Islet of Langerhans (tissue), 1 donor: ENCODE data around the gene PRR35.
A peak's percentile ranks its signal among the peaks of the same experiment; 100 is the strongest.

Experiments
- FAIRE-seq: peaks from one replicate; lab custom pipeline; 2011; peaks lifted over from hg19 to GRCh38; lab: Jason Lieb, UNC

Gene PRR35

DNA sequence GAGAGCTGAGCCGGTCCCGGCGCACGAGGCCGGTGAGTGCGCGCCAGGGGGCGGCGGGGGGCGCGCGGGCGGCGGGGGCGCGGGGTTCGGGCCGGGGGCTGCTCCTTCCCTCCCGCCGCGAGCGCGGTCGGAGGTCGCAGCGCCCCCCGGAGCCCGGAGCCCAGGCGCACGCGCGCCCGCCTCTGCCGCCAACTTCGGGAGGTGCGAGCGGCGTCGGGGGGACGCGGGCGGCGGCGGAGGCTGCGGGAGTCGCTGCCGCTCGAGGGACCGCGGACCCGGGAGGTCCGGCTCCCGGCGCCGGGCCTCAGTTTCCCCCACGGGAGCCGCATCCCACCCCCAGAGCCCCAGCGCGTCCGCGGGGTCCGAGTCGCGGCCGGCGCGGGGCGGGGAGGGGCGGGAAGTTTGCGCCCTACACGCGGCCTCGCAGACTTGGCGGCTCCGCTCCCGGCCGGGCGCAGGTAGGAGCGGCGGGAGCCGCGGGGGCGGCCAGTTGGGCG is at the start of gene PRR35:
Gene PRR35 (plus strand): TSS at position 191 of the 497 bp plus-strand sequence. CDS start 2,901 bp downstream, outside the sequence.
- FAIRE-seq = no peak

DNA sequence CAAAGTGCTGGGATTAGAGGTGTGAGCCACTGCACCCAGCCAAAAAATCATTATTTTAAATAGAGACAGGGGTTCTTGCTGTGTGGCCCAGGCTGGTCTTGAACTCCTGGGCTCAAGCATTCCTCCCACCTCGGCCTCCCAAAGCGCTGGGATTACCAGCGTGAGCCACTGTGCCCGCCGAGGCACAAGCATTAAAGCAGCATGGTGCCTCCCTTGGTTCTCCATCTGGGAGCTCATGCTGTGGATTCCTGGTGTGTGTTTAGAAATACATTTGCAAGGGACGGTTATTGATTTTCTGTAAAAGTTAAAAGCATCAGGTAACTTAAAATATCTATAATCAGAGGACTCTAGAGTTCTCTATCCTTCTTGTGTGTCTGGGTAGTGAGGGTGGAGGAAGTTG is 47.4 kb upstream of the PRR35 start:
- FAIRE-seq = no peak

DNA sequence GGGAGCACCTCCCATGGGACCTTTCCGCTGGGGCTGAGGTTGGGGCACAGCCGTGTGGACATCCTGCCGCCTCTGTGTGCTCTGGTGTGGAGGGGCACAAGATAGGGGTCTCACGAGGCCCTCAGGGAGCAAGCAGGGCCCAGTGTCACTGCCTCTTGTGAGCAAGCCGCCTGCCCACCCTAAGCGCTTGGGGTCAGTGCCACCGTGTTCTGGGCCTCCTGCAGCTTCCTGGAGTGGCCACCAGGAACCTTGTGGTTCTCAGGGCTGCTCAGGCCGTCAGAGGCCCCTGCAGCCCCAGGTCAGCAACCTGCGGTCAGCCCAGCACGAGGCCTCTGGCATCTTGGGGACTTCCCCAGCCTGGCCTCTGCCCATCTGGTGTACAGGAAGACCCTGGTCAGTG is 46.2 kb upstream of the PRR35 start:
- no peak for FAIRE-seq

DNA sequence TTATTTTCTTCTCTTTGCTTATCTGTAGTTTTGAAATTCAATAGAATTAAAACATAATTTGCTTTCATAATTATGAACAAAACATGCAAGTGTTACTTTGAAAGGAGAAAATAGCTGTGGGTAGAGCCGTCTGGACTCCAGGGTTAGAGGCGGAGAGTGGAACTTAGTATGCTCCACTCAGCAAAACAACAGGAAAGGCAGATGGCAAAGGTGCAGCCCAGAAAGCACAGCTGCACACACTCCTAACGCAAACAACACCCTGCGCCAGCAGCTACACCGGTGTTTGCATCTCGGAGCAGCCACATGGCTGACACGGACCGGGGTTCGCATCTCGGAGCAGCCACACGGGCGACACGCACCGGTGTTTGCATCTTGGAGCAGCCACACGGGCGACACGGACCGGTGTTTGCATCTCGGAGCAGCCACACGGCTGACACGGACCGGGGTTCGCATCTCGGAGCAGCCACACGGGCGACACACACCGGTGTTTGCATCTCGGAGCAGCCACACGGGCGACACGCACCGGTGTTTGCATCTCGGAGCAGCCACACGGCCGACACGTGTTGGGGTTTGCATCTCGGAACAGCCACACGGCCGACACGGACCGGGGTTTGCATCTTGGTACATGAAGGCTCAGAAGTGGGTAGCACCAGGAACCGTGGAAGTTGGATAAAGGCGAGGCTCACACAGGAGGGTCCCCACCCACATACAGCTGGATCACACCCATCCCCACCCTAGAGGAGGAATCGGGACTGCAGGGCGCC is 44.8 kb upstream of the PRR35 start:
- peak; percentile 62 for FAIRE-seq

DNA sequence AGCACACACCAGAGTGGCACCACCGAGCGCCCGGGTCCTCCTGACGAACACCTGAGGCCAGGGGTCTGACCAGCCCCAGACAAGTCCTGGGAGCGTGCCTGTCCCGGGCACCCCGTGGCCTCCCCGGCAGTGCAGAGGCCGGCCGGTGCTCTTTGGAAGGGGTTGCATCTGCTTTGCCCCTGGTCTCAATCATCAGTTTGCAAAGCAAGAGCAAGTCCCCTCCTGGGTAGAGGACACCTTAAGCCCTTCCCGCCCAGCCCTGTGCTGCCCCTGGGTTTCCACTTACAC is 44.3 kb upstream of the PRR35 start:
- no peak for FAIRE-seq

DNA sequence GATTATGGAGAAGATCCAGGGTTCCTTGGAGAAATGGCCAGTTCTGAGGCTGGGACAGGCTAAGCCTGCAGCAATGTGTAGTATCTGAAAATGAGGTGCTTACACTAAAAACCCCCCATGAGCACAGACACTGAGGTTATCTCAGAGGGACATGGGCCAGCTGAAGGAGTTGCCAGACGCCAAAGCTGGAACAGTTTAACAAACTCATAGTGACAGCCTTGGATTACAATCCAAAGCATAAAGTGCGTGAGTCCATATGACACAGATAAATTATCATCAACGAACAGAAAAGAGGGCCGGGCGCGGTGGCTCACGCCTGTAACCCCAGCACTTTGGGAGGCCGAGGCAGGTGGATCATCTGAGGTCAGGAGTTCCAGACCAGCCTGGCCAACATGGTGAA is 43.9 kb upstream of the PRR35 start:
- no peak for FAIRE-seq

DNA sequence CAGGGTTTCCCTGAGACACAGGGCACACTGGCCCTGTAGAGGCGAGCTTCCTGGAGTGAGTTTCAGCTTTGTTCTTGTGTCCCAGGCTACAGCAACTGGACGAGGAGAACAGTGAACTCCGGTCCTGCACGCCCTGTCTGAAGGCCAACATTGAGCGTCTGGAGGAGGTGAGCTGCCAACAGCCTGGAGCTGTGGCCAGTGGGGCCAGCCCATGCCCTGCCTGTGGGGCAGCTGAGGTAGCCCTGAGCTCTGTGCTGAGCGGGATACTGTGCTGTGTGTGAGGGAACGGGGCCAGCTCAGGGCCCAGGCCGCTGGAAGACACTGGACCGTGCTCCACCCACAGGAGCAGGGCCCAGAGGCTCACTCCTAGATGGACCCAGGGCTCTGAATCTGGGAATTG is 41.3 kb upstream of the PRR35 start:
- FAIRE-seq = no peak

DNA sequence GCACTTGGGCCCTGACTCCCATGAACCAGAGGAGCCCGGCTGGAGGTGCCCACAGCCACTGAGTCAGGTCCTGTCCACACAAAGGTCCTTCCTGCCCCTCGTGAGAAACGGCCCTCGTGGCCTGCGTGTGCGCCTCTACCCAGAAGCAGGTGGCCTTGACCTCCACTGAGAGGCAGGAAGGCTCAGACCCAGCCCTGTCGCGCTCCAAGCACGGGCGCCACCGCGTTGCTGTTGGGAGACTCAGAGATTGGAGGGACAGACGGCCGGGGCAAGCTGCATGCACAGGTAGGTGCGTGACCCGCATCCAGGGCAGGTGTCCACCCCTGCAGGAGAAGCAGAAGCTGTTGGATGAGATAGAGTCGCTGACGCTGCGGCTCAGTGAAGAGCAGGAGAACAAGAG is 40.8 kb upstream of the PRR35 start:
- FAIRE-seq = no peak

DNA sequence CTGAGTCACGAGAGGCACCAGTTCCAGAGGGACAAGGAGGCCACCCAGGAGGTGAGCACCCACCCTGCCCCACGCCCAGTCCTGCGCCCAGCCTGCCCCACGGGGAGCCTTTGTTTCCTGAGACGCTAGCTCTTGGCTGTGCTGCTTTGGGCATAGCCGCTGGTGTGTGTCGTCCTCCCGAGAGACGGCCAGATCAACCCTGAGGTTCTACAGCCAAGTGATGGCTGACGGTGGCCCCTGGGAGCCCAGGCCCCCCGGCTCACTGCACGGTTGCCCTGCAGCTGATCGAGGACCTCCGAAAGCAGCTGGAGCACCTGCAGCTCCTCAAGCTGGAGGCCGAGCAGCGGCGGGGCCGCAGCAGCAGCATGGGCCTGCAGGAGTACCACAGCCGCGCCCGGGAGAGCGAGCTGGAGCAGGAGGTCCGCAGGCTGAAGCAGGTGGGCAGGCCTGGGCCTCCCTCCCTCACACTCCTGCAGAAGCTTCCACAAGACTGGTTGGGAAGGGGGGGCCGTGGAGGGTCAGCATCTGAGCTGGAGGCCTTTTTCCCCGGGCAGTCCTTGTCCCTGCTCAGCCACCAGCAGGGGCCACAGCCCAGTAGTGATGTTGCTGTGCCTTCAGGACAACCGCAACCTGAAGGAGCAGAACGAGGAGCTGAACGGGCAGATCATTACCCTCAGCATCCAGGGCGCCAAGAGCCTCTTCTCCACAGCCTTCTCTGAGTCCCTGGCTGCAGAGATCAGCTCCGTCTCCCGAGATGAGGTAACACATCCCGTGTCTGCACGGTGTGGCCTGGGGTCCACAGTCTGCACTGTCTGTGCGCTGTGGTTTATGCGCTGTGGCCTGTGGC is 40.1 kb upstream of the PRR35 start:
- FAIRE-seq = no peak

GRCh38 chr16:520847-521246 is 39.3 kb upstream of the PRR35 start:
- FAIRE-seq = no peak

GRCh38 chr16:521381-522210 is 38.6 kb upstream of the PRR35 start:
- no peak for FAIRE-seq

- FAIRE-seq = no peak
Observed at GRCh38 chr16:522320-523096, 37.7 kb upstream of the PRR35 start.

DNA sequence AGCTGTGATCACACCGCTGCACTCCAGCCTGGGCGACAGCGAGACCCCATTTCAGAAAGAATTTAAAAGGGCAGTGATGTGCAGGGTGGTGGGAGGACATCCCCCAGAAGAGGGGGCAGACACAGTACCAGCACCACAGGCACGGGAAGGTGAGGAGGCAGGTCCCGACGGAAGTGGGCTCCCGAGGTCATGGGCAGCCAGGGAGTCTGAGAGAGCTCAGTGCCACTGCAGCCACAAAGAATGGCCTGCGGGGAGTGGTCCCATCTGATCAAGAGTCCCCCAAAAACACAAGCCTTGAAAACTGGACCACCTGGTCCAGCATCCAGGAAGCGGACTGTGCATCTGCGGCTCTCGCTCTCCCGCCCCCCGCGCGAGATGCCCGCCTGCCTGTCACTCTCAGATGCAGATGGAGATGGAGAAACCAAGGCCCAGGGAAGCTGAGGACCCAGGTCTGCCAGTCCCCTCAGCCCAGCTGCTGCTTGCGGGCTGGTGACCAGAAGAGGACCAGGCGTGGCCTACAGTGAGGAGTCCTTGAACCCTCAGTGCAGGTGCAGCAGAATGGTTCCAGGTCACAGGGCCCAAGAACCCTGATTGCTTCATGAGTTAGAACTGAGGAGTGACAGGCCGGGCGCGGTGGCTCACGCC is 37.0 kb upstream of the PRR35 start:
- FAIRE-seq = no peak

DNA sequence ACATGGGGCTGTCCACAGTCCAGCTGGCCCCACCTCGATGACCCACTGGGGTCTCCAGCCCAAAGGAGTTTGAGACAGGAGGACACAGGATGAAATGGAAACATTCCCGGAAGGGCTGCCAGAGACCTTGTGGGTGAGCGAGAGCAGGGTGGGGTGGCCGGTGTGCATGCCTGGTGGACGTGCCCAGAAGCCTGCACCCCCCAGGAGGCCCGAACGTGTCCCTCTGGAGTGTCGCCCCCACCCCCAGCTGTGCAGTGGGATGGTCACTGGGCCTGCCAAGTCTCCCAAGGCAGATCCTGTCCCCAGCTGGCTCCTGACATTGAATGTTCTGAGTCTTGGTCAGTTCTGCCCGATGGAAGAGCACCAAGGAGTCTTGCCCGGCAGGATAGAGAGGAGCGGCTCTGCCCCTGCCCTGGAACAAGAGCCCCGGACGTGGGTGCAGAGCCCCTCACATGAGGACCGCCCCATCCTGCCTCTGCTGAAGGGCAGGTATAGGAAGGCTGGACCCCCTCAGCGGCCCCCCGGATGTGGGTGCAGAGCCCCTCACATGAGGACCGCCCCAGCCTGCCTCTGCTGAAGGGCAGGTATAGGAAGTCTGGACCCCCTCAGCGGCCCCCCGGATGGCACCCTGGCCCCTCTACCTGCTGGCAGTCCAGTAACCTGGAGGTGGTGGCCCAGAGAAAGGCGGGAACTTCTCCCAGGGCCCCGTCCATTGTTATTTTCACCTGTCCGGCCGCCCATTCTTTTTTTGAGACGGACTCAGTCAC is 35.7 kb upstream of the PRR35 start:
- no peak for FAIRE-seq

- no peak for FAIRE-seq
Observed at GRCh38 chr16:525123-525519, 35.1 kb upstream of the PRR35 start.

DNA sequence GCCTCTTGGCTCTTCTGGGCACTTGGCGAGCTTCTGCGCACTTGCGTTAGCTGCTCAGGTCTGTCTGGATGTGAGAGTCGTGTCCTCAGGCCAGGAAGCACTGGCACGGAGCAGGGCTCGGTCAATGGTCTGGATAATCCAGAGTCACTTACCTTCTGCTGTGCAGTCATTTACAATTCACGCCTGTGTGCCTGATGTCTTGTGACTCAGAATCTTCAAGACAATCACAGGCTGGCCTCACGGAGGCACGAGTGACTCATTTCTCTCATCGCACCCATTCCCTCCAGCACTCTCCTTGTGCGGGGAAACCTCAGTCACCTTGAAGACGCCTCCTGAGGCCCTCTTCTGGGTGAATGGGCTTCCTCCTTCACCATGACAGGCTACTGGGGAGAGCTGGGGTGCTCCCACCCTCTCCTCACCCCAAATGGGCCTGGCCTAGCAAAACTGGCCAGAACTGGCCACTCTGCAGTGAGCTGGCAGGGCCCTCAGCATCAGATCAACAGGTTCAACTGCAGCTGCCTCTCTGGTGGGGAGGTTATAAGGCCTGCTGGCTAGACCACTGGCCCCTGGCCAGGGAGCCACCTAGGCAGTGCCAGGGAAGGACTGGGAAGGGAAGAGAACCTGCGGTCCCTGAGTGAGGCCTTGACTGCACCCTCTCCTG is 34.5 kb upstream of the PRR35 start:
- peak; percentile 91 for FAIRE-seq

DNA sequence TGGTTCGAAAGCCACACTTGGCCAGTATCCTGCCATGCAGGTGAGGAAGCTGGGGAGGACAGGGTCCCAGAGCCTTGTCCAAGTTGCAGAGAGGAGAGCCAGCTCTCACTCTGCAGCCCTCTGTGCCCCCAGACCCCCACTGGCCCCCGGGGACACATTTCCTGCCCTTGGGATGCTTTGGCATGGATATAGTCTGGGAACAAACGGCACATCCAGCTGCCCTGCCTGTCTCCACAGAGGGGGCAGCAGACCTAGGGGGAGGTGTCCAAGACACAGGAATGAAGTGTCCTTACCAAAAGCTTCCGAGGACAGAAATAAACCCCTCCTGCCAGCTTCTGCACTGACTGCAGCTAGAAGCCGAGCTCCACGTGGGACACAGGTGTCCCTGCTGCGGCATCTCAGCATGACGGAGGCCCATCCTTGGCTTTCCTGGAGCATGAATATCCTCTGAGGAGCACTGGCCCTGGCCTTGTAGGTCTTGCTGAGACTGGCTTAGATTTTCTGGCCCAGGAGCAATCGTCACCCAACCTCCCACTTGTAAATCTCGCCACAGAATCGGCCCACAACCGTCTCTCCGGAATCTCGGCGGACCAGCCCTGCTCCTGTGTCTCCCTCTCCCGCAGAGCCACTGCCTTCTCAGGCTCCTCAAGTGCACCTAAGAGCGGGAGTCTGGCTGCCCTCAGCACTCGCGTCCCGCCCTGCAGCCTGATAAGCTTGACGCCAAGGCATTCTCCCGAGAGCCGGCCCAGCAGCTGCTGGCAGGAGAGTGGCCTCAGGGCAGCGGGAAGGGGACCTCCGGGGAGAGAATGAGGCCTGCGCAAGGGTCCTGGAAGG is 33.8 kb upstream of the PRR35 start:
- FAIRE-seq = no peak

- FAIRE-seq = no peak
Observed at GRCh38 chr16:527015-527903, 32.9 kb upstream of the PRR35 start, which contains the start of gene CAPN15. CAPN15 (plus strand) TSS chr16:527712; CDS start chr16:546839, 19,127 bp downstream.
